K562 treated with DMSO at 1 percent for 4 hours (cell line): ENCODE data around the gene LINGO4. TPM values are rescaled to one million over a fixed set of nuclear protein-coding genes. Genes with fewer than 3 reads are reported as not detected.

Experiments used
- total RNA-seq: library from RNA; unstranded; fragments of 300-600 nt; gene quantifications from 2 replicates; pipeline ENCODE4 v1.2.3, GENCODE V29; 2022; ENCODE audit not compliant: insufficient read depth

LINGO4 gene
- total RNA-seq, result not detected in 2 replicates

GRCh38 chr1:151805066-151805820 lies at the start of gene LINGO4:
LINGO4 (minus strand) TSS chr1:151805419; CDS start chr1:151802704, 2,715 bp downstream.

GRCh38 chr1:151853411-151853943 lies 48.3 kb upstream of the LINGO4 start, which contains the start of gene THEM5:
THEM5 (minus strand) TSS chr1:151853712; CDS start chr1:151853565, 147 bp downstream.

GRCh38 chr1:151839457-151840403 lies 34.5 kb upstream of the LINGO4 start, which contains the start of gene C2CD4D:
C2CD4D (minus strand) TSS chr1:151839820; CDS start chr1:151838989, 831 bp downstream.

DNA sequence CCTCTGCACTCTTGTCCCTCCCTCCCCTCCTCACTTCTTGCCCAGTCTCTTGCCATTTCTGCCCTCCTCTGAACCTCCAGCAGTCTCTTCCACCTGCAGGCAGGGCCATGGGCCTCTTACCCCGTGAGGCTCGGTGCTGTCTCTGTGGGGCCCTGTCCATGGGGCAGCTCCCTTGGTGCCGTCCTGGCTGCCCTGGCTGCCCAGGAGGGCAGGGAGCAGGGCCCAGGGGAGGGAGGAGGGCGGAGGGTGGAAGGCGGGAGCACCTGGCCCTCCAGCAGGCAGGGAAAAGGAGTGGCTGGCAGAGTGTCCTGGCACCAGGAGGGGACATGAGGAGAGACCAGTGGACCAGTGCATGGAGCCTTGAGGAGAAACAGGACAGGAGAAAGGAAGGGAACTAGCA lies 26.4 kb upstream of the LINGO4 start, which contains the start of gene RORC:
RORC (minus strand) TSS at position 198 of the 400 bp plus-strand sequence; CDS start at position 160, 38 bp downstream.

DNA sequence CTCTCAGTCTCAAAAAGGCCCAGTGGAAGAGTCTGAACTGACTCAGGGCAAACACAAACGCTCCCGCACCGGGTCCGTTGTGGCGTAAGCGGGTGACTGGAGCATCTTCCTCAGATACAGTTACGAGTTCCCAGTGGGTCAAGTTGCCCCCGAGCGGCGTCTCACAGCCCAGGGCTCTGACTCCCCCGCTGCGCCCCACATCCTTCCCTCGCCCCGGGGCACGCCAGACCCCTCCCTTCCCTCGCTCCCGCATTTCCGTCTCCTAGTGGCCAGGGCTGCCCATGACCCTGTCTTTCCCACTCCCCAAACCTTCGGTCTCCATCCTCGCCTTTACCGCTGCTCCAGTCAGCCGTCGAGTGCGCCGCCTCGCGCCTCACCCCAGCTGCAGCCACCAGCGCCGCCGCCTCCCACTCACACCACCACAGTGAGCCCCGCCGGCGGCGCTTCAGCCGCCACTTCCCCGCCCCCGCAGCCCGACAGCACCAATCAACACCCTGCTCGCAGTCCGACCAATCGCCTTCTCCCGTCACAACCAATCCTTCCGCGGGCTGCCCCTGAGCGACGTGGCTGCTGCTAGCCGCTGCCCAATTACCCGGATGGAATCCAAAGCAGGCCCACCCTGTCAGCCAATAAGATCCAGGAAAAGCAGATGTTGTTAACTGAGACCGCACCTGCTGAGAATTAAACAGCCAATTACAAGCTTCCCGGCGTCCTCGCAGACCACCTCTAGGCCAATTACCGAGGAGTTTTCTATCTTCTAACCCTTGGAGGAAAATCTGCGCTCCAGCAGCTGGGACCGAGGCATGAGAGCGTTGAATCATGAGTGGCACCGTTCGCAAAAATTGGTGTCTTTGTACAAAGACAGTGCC lies 14.9 kb downstream of the LINGO4 start, which contains the start of gene TDRKH:
TDRKH (minus strand) TSS at position 430 of the 869 bp plus-strand sequence. CDS start 7,478 bp downstream, outside the sequence.

DNA sequence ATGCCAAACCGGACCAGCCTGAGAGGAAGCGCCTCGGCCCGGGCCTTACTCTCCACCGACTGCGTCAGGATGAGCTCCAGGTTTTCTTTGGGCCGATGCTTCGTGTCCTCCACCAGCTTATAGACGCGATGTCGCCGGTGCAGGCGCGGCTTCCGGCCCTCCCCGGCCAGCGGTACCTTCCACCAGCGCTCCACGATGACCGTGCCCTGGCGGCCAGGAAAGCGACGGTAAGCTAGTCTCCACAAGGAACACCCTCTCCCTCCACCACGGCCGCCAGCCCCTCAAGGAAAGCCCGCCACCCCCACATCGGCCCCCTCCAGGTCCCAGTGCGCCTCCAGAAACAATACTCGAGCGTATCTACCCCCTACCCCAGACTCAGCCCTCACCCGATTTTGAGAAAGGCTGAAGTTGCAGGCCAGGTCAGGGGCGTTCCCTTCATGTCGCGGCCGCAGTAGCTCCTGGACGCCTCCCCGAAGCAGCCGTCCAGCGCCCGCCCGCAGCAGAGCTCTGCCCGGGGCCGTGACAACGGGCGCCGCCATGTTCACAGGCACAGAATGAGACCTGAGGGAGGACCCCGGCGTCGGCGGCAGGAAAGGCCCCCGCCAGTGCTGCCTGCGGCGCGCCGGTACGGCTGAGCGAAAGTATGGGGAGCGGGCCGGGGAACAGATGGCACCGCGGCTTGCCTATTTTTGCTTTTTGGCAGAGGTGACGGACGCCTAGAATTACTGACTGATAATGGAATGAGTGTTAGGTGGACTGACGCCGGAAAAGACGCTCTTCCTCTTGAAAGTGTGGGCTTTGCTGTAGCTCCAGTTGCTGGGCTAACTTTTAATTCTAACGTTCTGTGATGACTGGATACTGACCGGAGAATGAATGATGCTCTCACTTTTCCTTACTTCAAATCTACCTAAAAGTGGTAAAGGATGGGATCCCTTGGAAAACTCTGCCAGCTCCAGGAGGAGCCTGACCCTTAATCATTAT lies 42.0 kb downstream of the LINGO4 start, which contains the start of gene MRPL9:
MRPL9 (minus strand) TSS at position 556 of the 981 bp plus-strand sequence; CDS start at position 539, 17 bp downstream.

Other genes starting within 250 kb of the LINGO4 start
- gene SNX27, start 193.4 kb downstream of the LINGO4 start, total RNA-seq, result 3.8 and 4.0 TPM in 2 replicates
- not detected in 2 replicates for gene CELF3, start 88.6 kb downstream of the LINGO4 start, total RNA-seq
- gene RIIAD1, start 83.9 kb downstream of the LINGO4 start, total RNA-seq, result not detected in 2 replicates
- gene MRPL9, start 41.9 kb downstream of the LINGO4 start, total RNA-seq, result 77.1 and 79.2 TPM in 2 replicates
- 5.4 and 6.6 TPM in 2 replicates for gene TDRKH, start 14.9 kb downstream of the LINGO4 start, total RNA-seq
- gene RORC, start 26.4 kb upstream of the LINGO4 start, total RNA-seq, result not detected in 2 replicates
- not detected in 2 replicates for gene C2CD4D, start 34.4 kb upstream of the LINGO4 start, total RNA-seq
- not detected in 2 replicates for gene THEM5, start 48.3 kb upstream of the LINGO4 start, total RNA-seq
- 16.5 and 18.7 TPM in 2 replicates for gene THEM4, start 104.1 kb upstream of the LINGO4 start, total RNA-seq
- gene S100A10, start 188.4 kb upstream of the LINGO4 start, total RNA-seq, result not detected in 2 replicates
- gene S100A11, start 231.6 kb upstream of the LINGO4 start, total RNA-seq, result 490 and 598 TPM in 2 replicates